Liver (tissue), 9 donors: Measurements from ENCODE around the gene RPGRIP1L. TPM values are rescaled to one million over a fixed set of nuclear protein-coding genes. Genes with fewer than 3 reads are reported as not detected.

Experiments
- DNase-seq: peaks from one replicate; pipeline ENCODE4 v3.0.0-alpha.2; 2017; ENCODE audit warnings: low spot score
- H3K27ac ChIP-seq, 2 donors: one replicate each; pipeline ENCODE4 v1.7.0; 2013; ENCODE audit warnings: inconsistent platforms in 2 of 2, low read length in 2 of 2, control low read depth in 1 of 2, low read depth in 1 of 2, mild to moderate bottlenecking in 1 of 2
- H3K27me3 ChIP-seq, 4 donors: one replicate each; pipeline versions ENCODE4 v1.6.1 to v1.7.0; 2013; ENCODE audit warnings: low read length in 3 of 4, inconsistent platforms in 1 of 4, mild to moderate bottlenecking in 1 of 4, moderate library complexity in 1 of 4; ENCODE audit not compliant: control insufficient read depth in 4 of 4, insufficient read depth in 4 of 4
- H3K36me3 ChIP-seq, 4 donors: one replicate each; pipeline versions ENCODE4 v1.6.1 to v1.7.0; 2013; ENCODE audit warnings: low read length in 3 of 4, mild to moderate bottlenecking in 3 of 4, low read depth in 1 of 4, moderate library complexity in 1 of 4; ENCODE audit not compliant: control insufficient read depth in 4 of 4, insufficient read depth in 3 of 4
- H3K4me1 ChIP-seq, 4 donors: one replicate each; pipeline versions ENCODE4 v1.6.1 to v1.7.0; 2013; ENCODE audit warnings: low read length in 3 of 4, mild to moderate bottlenecking in 3 of 4, moderate library complexity in 1 of 4; ENCODE audit not compliant: control insufficient read depth in 4 of 4, insufficient read depth in 4 of 4
- H3K4me3 ChIP-seq, 3 donors: one replicate each; pipeline versions ENCODE4 v1.6.1 to v1.7.0; 2013; ENCODE audit warnings: low read length in 3 of 3, control low read depth in 1 of 3, low read depth in 1 of 3, mild to moderate bottlenecking in 1 of 3
- H3K9ac ChIP-seq, 2 donors: one replicate each; pipeline ENCODE4 v1.7.0; 2013; ENCODE audit warnings: low read length in 2 of 2, mild to moderate bottlenecking in 2 of 2, moderate library complexity in 2 of 2, control low read depth in 1 of 2, low read depth in 1 of 2
- H3K9me3 ChIP-seq, 4 donors: one replicate each; pipeline versions ENCODE4 v1.6.1 to v1.7.0; 2013; ENCODE audit warnings: low read length in 3 of 4; ENCODE audit not compliant: control insufficient read depth in 4 of 4
- ATF3 ChIP-seq: IDR thresholded peaks from 2 replicates; pipeline ENCODE4 v1.6.1; 2016; ENCODE audit warnings: antibody characterized with exemption
- EGR1 ChIP-seq, 2 donors: IDR thresholded peaks; 2 replicates each; pipeline ENCODE4 v1.6.1; 2016 to 2018; ENCODE audit warnings: antibody characterized with exemption in 2 of 2, low read depth in 2 of 2
- FOXA2 ChIP-seq: IDR thresholded peaks from 2 replicates; pipeline ENCODE4 v1.6.1; 2016; ENCODE audit warnings: antibody characterized with exemption
- GABPA ChIP-seq, 2 donors: IDR thresholded peaks in 1 of 2; conservative IDR thresholded peaks in 1 of 2; 2 replicates each; pipeline ENCODE4 v1.6.1; 2016; ENCODE audit warnings: antibody characterized with exemption in 2 of 2, mild to moderate bottlenecking in 1 of 2, moderate library complexity in 1 of 2
- HNF4A ChIP-seq, 2 donors: conservative IDR thresholded peaks; 2 replicates each; pipeline ENCODE4 v1.6.1; 2016; ENCODE audit warnings: antibody characterized with exemption in 2 of 2, mild to moderate bottlenecking in 2 of 2
- HNF4G ChIP-seq: IDR thresholded peaks from 2 replicates; pipeline ENCODE4 v1.6.1; 2016; ENCODE audit warnings: antibody characterized with exemption
- JUND ChIP-seq, 2 donors: IDR thresholded peaks; 2 replicates each; pipeline ENCODE4 v1.6.1; 2016; ENCODE audit warnings: antibody characterized with exemption in 2 of 2
- MAX ChIP-seq: IDR thresholded peaks from 2 replicates; pipeline ENCODE4 v1.6.1; 2016; ENCODE audit warnings: antibody characterized with exemption
- NR2F2 ChIP-seq: IDR thresholded peaks from 2 replicates; pipeline ENCODE4 v1.6.1; 2016; ENCODE audit warnings: antibody characterized with exemption
- RAD21 ChIP-seq, 2 donors: IDR thresholded peaks; 2 replicates each; pipeline ENCODE4 v1.6.1; 2016; ENCODE audit warnings: antibody characterized with exemption in 2 of 2, mild to moderate bottlenecking in 2 of 2
- REST ChIP-seq: IDR thresholded peaks from 2 replicates; pipeline ENCODE4 v1.6.1; 2016; ENCODE audit warnings: antibody characterized with exemption, mild to moderate bottlenecking
- RXRA ChIP-seq, 2 donors: IDR thresholded peaks; 2 replicates each; pipeline ENCODE4 v1.6.1; 2017 to 2018; ENCODE audit warnings: antibody characterized with exemption in 2 of 2, mild to moderate bottlenecking in 1 of 2
- SP1 ChIP-seq: IDR thresholded peaks from 2 replicates; pipeline ENCODE4 v1.6.1; 2018; ENCODE audit warnings: antibody characterized with exemption, mild to moderate bottlenecking
- TAF1 ChIP-seq: conservative IDR thresholded peaks from 2 replicates; pipeline ENCODE4 v1.6.1; 2016; ENCODE audit warnings: antibody characterized with exemption, mild to moderate bottlenecking
- YY1 ChIP-seq: IDR thresholded peaks from 2 replicates; pipeline ENCODE4 v1.6.1; 2016; ENCODE audit warnings: antibody characterized with exemption, mild to moderate bottlenecking
- WGBS: extraction: QIAGEN DNeasy Blood & Tissue Kit; methylation state at CpG from one replicate; pipeline ENCODE4 v1.1.7; 2013; 5-methylcytosine and 5-hydroxymethylcytosine counted together
- polyA plus RNA-seq, 2 donors: library from polyadenylated mRNA; stranded (reverse) in 1 of 2; unstranded in 1 of 2; fragments of 200-250 nt in 1 of 2; fragments of >200 nt in 1 of 2; fragmentation: Nextera tagmentation in 1 of 2; extraction: Ambion mirVana in 1 of 2; gene quantifications; one replicate each; pipeline versions ENCODE4 v1.2.1 to v1.2.3, GENCODE V29; 2013 to 2015
- total RNA-seq, 2 donors: library from RNA; depleted of rRNA; stranded (reverse); fragments of >200 nt; gene quantifications; one replicate each; pipeline ENCODE4 v1.2.3, GENCODE V29; 2014
- TF ChIP-seq, protein P1 (sequence below): IDR thresholded peaks from 2 replicates; pipeline ENCODE4 v1.6.1; 2016; ENCODE audit warnings: antibody characterized with exemption
- TF ChIP-seq, protein P2 (sequence below): fragments of 150-350 bp; IDR thresholded peaks from 2 replicates; pipeline ENCODE4 v1.5.1; 2017; ENCODE audit warnings: improper control_type of control experiment, low read depth, low read length; ENCODE audit not compliant: missing input control
- donor health status: healthy.
- donor health status: healthy.
- donor health status: healthy.
- donor health status: healthy.
- donor health status: healthy.

Gene RPGRIP1L
- total and polyA plus RNA-seq, 4 donors: 0.46 to 1.4 (median 0.89) TPM

DNA sequence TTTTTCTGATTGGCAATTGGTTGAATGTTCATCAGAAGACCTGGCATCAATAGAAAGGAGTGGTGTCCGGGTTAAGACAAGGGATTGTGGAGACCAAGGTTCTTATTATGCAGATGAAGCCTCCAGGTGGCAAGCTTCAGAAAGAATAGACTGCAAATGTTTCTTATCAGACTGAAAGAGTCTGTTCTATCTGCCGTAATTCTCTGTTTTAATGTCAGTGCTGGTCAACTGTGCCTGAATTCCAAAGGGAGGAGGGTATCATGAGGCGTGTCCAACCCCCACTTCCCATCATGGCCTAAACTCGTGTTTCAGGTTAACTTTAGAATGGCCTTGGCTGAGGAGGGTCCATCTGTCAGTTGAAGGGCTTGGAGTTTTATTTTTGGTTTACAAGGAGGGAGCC lies 140.2 kb downstream of the RPGRIP1L start:
- WGBS: 88% methylated on average over 4 of the region's 4 CpGs
- Histone ChIP-seq H3K4me3 (no peak overlapping the region), H3K36me3 (no peaks in the 10 kb centered on the region), H3K27me3 (no peaks in the 10 kb centered on the region), H3K9me3 (no peaks in the 10 kb centered on the region), H3K9ac (no peak overlapping the region), H3K27ac (no peak overlapping the region), H3K4me1 (no peaks in the 10 kb centered on the region)
- TF ChIP-seq, protein P1, sequence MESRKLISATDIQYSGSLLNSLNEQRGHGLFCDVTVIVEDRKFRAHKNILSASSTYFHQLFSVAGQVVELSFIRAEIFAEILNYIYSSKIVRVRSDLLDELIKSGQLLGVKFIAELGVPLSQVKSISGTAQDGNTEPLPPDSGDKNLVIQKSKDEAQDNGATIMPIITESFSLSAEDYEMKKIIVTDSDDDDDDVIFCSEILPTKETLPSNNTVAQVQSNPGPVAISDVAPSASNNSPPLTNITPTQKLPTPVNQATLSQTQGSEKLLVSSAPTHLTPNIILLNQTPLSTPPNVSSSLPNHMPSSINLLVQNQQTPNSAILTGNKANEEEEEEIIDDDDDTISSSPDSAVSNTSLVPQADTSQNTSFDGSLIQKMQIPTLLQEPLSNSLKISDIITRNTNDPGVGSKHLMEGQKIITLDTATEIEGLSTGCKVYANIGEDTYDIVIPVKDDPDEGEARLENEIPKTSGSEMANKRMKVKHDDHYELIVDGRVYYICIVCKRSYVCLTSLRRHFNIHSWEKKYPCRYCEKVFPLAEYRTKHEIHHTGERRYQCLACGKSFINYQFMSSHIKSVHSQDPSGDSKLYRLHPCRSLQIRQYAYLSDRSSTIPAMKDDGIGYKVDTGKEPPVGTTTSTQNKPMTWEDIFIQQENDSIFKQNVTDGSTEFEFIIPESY: no peak
- no peak for TF ChIP-seq RXRA (IDR thresholded peaks at IDR 0.05)
- TF ChIP-seq EGR1 (IDR thresholded peaks at IDR 0.05; ENCODE audit: low read depth in 2 of 2): no peak
- no peak for TF ChIP-seq YY1
- TF ChIP-seq FOXA2: no peak
- no peak for TF ChIP-seq HNF4A (conservative IDR thresholded peaks at IDR 0.05)
- no peak for TF ChIP-seq SP1
- TF ChIP-seq ATF3: no peak
- TF ChIP-seq JUND (IDR thresholded peaks at IDR 0.05): no peak
- no peak for TF ChIP-seq MAX
- no peak for TF ChIP-seq TAF1
- TF ChIP-seq REST: no peak
- TF ChIP-seq RAD21 (IDR thresholded peaks at IDR 0.05): no peak
- no peak for DNase-seq

DNA sequence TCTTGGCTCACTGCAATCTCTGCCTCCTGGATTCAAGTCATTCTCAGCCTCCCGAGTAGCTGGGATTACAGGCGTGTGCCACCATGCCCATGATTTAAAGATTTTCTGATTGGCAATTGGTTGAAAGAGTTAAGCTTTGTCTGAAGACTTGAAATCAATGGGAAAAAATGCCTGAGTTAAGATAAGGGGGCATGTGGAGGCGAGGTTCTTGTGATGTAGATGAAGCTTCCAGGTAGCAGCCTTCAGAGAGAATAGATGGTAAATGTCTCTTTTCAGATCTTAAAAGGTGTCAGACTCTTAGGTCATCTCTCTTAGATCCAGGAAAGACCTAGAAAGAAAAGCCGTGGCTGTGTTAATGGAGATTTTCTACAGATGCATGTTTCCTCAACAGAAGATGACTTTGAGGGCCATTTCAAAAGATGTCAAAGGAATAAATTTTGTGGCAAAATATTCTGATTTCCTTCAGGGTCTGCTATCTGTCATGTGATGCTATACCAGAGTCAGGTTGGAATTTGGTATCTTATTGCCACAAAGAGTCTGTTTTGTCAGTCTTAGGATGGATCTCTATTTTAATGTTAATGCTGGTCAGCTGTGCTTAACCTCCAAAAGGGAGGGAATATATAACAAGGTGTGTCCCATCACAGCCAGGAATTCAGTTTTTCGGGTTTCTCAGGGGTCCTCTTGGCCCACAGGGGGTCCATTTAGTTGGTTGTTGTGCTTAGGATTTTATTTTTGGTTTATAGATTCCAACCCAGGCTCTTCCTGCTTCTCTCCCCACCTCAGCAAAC lies 142.4 kb downstream of the RPGRIP1L start:
- Histone ChIP-seq H3K9me3 (no peaks in the 10 kb centered on the region), H3K27ac (no peak overlapping the region), H3K9ac (no peak overlapping the region), H3K4me3 (no peak overlapping the region), H3K27me3 (no peaks in the 10 kb centered on the region), H3K36me3 (no peaks in the 10 kb centered on the region), H3K4me1 (no peaks in the 10 kb centered on the region)
- TF ChIP-seq TAF1: no peak
- no peak for TF ChIP-seq GABPA (IDR thresholded peaks at IDR 0.05 in 1 of 2, conservative IDR thresholded peaks at IDR 0.05 in 1 of 2)
- TF ChIP-seq, protein P1: no peak
- TF ChIP-seq JUND (IDR thresholded peaks at IDR 0.05): no peak
- no peak for TF ChIP-seq NR2F2
- no peak for TF ChIP-seq HNF4G
- TF ChIP-seq FOXA2: no peak
- no peak for TF ChIP-seq RXRA (IDR thresholded peaks at IDR 0.05)
- no peak for TF ChIP-seq REST
- no peak for TF ChIP-seq YY1
- no peak for TF ChIP-seq EGR1 (IDR thresholded peaks at IDR 0.05; ENCODE audit: low read depth in 2 of 2)
- TF ChIP-seq, protein P2, sequence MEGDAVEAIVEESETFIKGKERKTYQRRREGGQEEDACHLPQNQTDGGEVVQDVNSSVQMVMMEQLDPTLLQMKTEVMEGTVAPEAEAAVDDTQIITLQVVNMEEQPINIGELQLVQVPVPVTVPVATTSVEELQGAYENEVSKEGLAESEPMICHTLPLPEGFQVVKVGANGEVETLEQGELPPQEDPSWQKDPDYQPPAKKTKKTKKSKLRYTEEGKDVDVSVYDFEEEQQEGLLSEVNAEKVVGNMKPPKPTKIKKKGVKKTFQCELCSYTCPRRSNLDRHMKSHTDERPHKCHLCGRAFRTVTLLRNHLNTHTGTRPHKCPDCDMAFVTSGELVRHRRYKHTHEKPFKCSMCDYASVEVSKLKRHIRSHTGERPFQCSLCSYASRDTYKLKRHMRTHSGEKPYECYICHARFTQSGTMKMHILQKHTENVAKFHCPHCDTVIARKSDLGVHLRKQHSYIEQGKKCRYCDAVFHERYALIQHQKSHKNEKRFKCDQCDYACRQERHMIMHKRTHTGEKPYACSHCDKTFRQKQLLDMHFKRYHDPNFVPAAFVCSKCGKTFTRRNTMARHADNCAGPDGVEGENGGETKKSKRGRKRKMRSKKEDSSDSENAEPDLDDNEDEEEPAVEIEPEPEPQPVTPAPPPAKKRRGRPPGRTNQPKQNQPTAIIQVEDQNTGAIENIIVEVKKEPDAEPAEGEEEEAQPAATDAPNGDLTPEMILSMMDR: no peak
- no peak for DNase-seq
- 85% methylated on average over 5 of the region's 5 CpGs for WGBS
